Measurements from ENCODE around the gene FEM1B. TPM values are rescaled to one million over a fixed set of nuclear protein-coding genes. Genes with fewer than 3 reads are reported as not detected.

The FEM1B gene
- total RNA-seq = 23.6 and 28.9 TPM in 2 replicates

GRCh38 chr15:68277603-68278344 lies at the start of gene FEM1B:
TSS of gene FEM1B (plus strand) at chr15:68277745. CDS start at chr15:68278418, 673 bp downstream.

GRCh38 chr15:68229386-68230156 lies 48.0 kb upstream of the FEM1B start, which contains the start of gene CLN6:
TSS of gene CLN6 (minus strand) at chr15:68229728. CDS start at chr15:68229584, 144 bp downstream.

Other genes starting within 250 kb of the FEM1B start
- gene PIAS1, start 223.4 kb upstream of the FEM1B start, total RNA-seq = 10.9 and 16.9 TPM in 2 replicates
- gene CALML4, start 72.4 kb upstream of the FEM1B start, total RNA-seq = 0.81 and 2.0 TPM in 2 replicates
- gene CLN6, start 48.0 kb upstream of the FEM1B start, total RNA-seq = 35.9 and 60.9 TPM in 2 replicates
- 7.8 and 83.4 TPM in 2 replicates for gene ITGA11, start 154.4 kb downstream of the FEM1B start, total RNA-seq

All from mesangial cell (primary cell).